ENCODE data around the gene MMP25.
"Not testable (repeated sequence)": the region's sequence is repeated elsewhere in the genome, so short reads cannot be mapped to it uniquely, and the experiment has no call there.

MMP25 gene

DNA sequence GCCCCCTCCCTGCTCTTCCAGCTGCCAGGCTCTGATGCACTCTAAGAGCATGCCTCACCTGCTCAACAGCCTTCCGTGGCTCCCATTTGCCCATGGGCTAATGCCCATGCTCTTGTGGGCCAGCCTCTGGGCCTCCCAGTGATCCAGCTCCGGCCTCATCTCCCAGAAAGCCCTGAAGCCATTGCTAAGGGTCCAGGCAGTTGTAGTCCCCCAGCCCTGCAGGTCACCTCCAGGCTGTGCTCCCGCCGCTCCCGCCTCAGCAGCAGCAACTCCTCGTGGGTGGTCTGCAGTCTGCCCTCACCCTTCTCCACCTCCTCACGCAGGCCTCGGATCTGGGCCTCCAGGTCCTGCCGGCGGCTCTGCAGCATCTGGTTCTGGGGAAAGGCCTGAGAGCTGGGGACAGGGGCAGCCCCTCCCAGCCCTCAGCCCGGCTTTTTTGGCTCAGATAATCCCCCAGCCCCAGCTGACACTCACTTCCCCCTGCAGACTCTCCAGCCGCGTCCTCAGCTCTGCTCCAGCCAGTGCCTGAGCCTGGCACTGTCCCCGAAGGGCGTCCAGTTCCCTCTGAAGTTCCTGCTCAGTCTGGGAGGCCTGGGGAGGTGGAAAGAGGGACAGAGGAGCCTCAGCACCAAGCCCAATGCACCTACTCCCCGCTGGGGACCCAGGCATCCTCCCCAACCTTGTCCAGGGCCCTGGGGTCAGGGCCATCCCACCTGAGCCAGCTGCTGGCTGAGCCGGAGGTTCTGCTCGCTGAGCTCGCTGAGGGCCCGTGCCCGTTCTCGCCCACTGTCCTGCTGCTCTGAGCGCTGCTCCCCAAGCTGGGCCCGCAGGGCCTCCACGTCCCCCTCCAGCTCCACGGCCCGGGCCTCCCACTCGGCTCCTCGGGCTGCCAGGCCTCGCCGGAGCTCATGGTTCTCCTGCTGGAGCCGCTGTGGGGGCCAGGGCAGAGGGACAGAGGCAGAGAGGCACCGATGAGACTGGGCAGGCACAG, 15.8 kb upstream of the MMP25 start:
- DNase-seq (ENCODE audit: low spot score) = no peak

DNA sequence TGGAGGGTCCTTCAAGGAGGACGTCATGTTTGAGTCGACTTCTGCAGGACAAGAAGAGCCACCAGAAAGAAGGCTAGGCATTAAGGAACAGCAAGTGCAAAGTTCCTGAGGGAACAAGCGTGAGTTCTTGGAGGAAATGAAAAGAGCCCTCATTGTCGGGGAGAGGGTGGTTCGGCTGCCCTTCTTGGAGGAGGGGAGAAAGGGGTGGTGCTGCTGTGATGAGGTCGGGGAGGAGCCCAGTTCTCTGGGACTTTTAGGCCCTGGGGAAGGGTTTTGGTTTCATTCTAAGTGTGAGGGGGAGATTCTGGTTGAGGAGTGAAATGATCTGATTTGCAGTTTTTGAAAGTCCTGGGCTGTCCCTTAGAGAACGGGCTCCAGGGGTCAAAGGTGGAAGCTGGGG, 13.7 kb upstream of the MMP25 start:
- no peak for DNase-seq (ENCODE audit: low spot score)

DNA sequence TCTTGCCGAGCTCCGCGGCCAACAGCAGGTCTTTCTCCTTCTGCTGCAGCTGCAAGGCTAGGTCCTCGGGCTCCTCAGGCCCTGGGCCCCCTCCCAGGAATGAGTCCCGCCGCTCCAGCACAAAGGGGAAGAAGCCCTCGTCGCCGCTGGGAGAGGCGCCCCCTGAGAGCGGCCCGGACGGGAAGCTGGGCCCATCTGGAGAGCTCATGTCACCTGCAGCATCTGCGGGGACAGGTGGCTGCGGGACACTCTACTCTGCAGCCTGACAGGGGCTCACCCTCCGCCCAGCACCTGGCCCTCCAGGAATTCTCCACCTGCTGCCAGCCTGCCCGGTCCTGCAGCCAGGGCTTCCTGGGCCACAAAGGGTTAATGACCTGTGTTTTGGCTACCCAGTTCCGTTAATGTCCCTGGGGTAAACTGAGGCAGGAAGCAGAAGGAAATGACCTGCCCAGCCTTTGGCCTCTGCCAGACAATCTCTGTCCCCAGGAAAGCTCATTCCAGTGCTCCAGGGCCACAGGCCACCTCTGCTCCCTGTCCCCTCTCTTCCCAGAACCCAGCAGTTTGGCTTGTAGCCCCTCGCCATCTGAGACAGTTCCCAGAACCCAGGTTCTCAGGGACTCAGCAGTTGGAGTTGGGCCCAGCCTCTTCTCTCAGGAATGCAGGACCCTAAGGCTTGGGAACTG, 10.9 kb upstream of the MMP25 start:
- no peak for DNase-seq (ENCODE audit: low spot score)

DNA sequence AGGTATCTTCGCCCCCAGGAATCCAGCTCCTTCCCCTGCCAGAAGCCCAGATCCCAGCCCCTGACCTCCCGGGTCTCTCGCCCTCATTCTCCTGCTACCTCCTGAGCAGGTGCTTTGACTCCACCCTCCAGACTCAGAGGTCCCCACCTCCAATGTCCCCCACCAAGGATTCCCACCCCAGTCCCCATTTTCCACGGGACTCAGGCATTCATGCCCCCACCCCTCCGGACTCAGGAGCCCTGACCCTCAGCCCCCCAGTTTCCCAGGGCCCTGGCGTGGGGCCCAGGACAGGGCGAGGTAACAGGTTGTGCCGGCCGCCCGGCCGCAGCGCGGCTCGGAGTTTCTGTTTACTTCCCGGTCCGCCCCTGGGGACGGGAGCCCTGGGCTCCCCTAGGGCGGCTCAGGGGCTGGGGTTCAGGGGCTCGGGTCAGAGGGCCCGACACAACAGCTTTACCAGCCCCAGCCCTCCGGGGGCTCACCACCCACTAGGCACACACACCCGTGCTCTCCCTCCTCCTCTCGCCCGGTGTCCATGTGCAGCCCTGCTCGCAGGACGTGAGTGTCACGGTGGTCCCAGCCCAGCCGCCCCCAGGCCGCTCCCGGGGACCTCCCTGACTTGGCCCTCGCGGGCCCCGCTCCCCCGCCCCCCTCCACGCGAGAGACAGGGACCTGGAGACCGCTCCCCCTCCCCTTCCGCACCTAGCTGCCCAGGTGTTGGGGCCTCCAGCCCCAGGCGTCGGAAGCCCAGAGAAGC, 10.2 kb upstream of the MMP25 start:
- DNase-seq (ENCODE audit: low spot score) = no peak

DNA sequence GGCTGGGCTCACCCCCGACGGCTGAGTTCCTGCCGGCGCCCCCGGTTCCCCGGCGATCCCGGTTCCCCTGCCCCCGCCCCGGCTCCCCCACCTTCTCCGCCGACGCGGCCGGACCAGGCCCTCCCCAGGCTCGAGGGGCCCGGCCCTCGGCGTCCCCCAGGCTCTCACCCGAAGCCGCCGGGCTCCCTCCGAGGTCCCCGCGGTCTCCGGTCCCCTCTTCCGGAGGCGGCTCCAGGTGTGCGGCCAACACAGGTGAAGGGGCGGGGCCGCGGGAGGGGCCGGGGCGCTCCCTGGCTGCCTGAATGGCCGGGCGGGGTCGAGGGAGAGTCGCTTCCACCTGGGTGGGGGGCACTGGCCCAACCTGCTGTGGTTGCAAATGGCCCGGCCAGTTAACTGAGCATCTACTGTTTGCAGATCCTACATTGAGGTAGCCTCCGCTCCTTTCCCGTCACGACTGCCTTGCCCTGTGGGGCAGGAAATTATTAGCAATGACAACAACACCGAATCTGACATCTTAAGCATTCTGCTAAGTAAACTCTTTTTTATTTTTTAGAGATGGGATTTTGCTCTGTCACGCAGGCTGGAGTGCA, 9.5 kb upstream of the MMP25 start, which contains the start of gene BICDL2:
BICDL2 (minus strand) TSS at position 219 of the 590 bp plus-strand sequence. CDS start 1,448 bp downstream, outside the sequence.
- DNase-seq (ENCODE audit: low spot score) = no peak

DNA sequence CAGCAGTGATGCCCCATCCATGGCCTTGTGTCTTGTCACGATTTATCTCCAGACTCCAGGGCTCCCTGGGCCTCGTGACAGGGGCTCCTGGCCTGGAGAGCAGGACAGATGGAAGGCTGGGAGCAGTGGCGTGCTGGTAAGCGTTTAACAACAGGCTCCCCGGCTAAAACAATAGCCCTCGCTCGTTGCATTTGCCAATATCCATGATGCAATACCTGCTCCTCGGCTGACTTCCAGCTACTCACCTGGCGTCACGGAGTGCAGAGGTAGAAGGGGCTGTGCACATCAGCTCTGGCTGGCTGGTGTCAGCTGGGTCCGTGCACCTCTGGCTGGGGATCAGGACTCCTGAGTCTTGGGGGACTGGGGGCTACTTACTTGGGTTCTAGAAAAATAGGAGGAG, 8.1 kb upstream of the MMP25 start:
- DNase-seq (ENCODE audit: low spot score) = no peak

DNA sequence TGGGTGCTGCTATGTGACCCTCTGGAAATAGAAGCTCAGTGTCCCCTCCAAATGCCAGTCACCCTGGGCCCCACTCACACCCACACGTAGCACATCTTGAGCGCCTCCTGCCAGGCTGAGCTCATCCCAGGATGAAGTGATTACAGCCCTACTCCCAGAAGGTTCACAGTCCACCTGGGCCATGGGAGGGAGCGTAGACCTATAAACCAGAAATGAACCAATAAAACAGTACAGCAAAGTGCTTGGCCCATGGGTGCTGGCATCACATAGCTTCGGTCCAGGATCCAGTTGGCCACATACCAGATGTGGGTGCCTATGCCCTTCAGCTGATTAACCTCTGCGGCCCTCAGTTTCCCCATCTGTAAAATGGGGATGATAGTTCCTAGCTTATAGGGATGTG, 7.5 kb upstream of the MMP25 start:
- no peak for DNase-seq (ENCODE audit: low spot score)

DNA sequence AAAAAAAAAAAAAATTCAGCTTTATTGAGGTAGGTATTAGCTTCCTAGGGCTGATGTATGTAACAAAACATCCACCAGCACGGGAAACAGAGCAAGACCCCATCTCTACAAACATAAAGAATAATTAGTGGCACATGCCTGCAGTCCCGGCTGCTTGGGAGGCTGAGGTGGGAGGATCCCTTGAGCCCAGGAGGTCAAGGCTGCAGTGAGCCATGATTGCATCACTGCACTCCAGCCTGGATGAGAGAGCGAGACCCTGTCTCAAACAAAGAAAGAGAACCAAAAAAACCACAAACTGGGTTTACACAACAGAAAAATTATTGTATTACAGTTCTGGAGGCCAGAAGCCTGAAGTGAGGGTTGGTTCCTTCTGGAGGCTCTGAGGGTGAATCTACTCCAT, 4.0 kb upstream of the MMP25 start:
- no peak for DNase-seq (ENCODE audit: low spot score)

DNA sequence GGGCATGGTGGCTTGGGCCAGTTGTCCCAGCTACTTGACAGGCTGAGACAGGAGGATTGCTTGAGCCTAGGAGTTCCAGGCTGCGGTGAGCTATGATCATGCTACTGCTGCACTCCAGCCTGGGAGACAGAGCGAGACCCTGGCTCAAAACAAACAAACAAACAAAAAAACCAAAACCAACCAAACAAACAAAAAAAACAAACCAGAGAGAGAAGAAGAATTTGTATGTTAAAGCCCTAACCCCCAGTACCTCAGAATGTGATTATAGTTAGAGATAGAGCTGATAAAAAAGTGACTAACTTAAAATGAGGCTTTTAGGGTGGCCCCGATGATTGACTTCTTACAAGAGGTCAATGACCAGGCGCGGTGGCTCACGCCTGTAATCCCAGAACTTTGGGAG, 1.7 kb upstream of the MMP25 start:
- no peak for DNase-seq (ENCODE audit: low spot score)

DNA sequence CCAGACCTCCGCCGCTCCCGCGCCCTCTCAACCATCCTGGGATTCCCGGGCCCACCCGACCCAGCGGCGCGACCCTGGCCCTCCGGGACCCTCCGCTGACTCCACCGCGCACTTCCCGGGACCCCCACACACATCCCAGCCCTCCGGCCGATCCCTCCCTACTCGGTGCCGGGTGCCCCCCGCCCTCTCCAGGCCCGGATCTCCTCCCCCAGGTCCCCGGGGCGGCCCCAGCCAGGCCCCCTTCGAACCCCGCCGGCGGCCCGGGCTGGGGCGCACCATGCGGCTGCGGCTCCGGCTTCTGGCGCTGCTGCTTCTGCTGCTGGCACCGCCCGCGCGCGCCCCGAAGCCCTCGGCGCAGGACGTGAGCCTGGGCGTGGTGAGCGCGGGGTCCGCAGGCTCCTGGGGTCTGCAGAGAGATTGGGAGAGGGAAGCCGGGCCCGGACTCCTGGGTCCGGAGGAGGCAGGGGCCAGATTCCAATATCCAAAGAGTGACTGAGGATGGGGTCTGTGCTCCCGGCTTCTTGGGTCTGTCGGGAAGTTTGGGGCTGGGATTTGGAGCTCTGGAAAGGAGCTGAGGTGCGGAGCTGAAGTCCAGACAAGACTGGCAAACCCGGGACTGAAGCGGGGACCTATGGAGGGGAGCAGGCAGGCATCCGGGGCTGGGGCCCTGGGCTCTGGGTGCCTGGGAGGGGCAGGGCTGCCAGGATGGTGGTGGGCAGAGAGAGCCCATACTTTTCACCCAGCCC, 453 bp downstream of the MMP25 start:
- no peak for DNase-seq (ENCODE audit: low spot score)

DNA sequence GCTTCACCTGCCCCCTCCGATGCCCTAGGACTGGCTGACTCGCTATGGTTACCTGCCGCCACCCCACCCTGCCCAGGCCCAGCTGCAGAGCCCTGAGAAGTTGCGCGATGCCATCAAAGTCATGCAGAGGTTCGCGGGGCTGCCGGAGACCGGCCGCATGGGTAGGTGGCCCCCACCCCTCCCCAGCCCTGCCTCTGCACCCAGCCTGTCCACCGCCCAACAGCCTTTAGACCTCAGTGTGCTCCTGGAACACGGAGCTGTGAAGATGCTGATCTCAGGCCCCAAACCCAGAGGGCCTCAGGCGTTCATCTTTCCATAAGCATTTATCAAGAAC, 993 bp downstream of the MMP25 start:
- DNase-seq (ENCODE audit: low spot score) = no peak

DNA sequence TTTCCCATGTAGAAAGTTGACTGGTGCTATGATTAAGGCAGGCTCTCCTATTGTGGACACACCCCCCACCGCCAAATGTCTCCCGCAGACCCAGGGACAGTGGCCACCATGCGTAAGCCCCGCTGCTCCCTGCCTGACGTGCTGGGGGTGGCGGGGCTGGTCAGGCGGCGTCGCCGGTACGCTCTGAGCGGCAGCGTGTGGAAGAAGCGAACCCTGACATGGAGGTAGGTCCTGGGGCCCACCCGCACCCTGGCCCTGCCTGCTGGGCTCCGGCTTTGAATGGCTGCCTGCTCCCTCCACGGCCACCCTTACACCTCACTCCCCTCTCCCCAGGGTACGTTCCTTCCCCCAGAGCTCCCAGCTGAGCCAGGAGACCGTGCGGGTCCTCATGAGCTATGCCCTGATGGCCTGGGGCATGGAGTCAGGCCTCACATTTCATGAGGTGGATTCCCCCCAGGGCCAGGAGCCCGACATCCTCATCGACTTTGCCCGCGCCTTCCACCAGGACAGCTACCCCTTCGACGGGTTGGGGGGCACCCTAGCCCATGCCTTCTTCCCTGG, 3.6 kb downstream of the MMP25 start:
- no peak for DNase-seq (ENCODE audit: low spot score)

DNA sequence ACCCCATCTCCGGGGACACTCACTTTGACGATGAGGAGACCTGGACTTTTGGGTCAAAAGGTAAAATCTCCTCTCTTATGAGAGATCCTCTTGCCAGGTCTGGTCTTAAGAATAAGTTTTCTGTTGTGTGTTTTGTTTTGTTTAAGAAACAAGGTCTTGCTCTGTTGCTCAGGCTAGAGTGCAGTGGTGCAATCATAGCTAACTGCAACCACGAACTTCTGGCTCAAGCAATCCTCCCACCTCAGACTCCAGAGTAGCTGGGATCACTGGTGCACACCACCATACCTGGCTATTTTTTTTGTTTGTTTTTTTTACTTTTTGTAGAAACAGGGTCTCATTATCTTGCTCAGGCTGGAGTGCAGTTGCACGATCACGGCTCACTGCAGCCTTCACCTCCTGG, 4.1 kb downstream of the MMP25 start:
- DNase-seq (ENCODE audit: low spot score) = no peak

DNA sequence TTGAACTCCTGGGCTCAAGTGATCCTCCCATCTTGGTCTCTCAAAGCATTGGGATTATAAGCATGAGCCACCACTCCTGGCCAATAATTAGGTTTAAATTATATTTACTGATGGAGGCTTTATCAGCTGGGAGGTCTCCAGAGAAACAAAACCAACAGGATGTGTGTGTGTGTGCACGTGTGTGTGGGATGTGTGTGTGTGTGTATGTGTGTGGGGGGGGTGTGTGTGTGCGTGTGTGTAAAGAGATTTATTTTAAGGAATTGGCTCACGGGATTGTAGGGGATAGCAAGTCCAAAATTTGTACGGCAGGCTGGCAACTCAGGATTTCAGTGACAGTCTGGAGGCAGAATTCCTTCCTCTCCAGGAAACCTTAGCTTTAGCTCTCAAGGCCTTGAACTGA, 4.6 kb downstream of the MMP25 start:
- no peak for DNase-seq (ENCODE audit: low spot score)

DNA sequence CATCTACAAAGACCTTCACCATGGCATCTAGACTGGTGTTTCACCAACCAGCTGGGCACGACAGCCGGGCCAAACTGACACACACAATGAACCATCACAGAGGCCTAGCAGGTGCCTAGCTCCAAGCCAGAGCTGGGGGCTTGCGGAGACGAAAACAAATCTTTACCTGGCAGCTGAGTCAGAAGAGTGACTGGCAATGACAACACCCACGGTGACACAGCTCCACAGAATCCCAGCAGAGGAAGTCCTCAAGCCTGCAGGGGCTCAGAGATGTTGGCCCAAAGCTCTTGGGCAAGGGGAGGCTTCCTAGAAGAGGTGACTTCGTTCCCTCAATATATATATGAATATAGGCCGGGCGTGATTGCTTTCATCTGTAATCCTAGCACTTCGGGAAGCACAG, 5.1 kb downstream of the MMP25 start:
- DNase-seq (ENCODE audit: low spot score) = no peak

DNA sequence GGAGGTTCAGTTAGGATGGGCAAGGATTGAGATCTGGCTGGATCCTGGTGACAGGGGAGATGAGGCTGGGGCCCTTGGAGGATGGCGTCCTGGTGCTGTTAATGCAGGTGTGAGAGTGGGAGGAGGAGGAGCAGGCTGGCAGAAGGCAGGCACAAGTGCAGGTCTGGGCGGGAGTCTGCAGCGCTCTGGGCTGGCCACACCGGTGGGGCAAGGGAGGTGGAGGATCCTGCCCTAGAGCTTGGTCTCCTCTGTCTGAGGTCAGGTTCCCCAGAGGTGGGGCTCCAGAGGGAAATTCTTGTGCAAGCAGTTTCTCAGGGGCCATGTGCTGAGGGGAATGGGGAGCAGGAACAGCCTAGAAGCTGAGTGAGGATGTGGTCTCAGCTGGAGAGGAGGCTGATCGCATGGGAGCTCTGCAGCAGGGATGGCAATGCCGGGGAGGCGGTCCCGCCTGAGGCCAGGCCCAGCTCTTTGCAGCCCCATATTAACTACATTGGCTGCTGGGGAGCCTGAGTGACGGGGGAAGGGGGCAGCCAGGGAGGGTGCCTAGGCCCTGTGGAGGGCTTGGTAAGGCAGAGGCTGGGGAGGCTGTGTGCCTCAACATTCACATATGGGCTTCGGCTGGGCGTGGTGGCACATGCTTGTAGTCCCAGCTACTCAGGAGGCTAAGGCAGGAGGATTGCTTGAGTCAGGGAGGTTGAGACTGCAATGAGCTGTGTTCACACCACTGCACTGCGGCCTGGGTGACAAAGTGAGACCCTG, 6.4 kb downstream of the MMP25 start:
- DNase-seq (ENCODE audit: low spot score) = not testable (repeated sequence)

DNA sequence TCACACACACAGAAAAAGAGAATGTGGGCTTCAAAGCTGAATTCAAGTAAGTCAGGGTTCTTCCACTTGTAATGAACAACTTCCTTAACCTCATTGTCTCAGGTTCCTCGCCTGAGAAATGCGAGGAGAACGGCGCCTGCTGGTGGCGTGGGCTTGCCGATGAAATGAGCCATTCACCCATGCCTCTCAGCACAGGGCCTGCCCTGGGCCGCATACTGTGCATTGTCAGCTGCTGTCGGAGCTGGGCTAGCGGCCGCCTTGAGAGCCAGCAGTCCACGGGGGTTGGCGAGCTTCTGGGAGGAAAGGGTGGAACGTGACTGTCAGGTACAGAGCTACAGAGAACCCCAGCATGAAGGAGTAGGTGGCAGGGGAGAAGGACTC, 7.0 kb downstream of the MMP25 start:
- not testable (repeated sequence) for DNase-seq (ENCODE audit: low spot score)

DNA sequence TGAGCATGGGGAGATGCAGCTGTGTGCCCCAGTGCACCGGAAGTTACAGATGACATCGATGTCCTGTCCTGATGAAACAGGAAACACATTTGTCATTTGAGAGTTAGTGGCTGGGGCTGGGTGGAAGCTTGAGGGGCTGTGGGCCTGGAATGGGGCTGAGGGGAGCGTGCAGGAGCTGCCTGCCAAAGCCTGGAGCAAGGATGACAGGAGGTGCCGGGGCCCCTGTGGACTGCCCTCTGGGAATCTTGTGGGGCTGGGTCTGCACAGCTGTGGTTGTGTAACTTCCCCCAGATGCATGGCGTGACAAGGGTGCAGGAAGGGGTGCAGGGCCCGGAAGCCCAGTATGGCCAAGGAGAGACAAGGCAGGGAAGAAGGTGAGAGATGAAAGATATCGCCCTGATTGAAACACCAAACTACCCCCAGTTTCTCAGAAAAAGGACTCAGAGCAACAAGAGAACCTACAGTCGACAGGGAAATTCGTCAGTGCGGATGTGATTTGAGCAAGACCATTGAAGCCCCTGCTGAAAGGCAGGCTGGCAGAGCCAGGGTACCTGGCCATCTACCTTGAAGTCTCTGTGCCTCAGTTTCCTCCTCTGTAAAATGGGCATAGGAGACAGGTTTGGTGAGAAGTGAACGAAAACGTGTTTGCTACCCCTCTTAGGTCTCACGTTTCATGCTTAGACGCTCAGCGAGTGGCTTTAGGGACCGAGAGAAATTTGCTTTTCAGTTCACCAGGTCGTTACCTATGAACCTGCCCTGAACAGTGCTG, 8.8 kb downstream of the MMP25 start:
- DNase-seq (ENCODE audit: low spot score) = no peak

DNA sequence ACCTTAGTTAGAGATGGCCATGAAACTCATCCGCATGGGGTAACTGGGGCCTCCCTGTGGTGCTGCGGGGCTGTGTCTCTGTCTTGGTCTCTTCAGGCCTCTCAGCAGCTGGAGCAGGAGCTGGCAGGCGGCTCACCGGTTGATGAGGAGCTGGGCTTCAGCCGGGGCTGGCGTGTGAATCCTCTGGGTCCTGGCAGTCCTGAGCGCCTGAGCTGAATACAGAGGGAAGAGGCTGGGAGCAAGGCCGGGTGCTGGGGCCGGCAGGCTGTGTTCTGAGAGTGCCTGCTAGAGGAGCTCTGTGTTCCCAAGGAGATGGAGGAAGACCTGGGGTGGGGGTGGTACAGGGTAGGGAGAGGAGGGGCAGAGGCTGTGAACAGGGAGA, 9.4 kb downstream of the MMP25 start:
- DNase-seq (ENCODE audit: low spot score) = not testable (repeated sequence)
